ENCODE measurements around the gene SNX33. TPM values are rescaled to one million over a fixed set of nuclear protein-coding genes. Genes with fewer than 3 reads are reported as not detected.

Gene SNX33
- total and polyA plus RNA-seq, 7 donors: 3.5 to 8.0 (median 3.9) TPM

GRCh38 chr15:75656331-75656730 lies 8.6 kb downstream of the SNX33 start:
- no peak overlapping the region for H3K27ac ChIP-seq
- no peaks in the 10 kb centered on the region for H3K27me3 ChIP-seq (ENCODE audit: insufficient read depth in 3 of 3, low read length in 2 of 3)
- intact Hi-C loops (cut with DNase I): no loop called here
- TF ChIP-seq CTCF (IDR thresholded peaks at IDR 0.05): no peak
- no peaks in the 10 kb centered on the region for H3K9me3 ChIP-seq
- no peak overlapping the region for H3K4me3 ChIP-seq
- H3K36me3 ChIP-seq (ENCODE audit: insufficient read depth in 1 of 2, low read depth in 1 of 2): peaks cover 0 to 13% of the 10 kb centered on the region in 2 donors
- 94 to 97% (median 97%) methylated on average over 5 of the region's 5 CpGs for WGBS, 3 donors
- peak in 1 of 2 donors; percentile 29 for DNase-seq
- ATAC-seq: no peak
- H3K4me1 ChIP-seq: peaks cover 5% of the 10 kb centered on the region

DNA sequence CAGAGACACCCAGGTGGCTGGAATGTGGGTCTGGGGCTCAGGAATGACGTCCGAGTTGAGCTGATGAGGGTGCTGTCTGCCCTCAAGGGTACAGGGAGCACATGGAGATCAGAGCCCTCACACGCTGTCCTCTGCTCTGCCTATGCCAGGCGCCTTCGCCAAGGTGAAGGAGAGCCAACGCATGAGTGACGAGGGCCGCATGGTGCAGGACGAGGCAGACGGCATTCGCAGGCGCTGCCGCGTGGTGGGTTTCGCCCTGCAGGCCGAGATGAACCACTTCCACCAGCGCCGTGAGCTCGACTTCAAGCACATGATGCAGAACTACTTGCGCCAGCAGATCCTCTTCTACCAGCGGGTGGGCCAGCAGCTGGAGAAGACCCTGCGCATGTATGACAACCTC lies 9.1 kb downstream of the SNX33 start:
- H3K4me1 ChIP-seq: peaks cover 5% of the 10 kb centered on the region

DNA sequence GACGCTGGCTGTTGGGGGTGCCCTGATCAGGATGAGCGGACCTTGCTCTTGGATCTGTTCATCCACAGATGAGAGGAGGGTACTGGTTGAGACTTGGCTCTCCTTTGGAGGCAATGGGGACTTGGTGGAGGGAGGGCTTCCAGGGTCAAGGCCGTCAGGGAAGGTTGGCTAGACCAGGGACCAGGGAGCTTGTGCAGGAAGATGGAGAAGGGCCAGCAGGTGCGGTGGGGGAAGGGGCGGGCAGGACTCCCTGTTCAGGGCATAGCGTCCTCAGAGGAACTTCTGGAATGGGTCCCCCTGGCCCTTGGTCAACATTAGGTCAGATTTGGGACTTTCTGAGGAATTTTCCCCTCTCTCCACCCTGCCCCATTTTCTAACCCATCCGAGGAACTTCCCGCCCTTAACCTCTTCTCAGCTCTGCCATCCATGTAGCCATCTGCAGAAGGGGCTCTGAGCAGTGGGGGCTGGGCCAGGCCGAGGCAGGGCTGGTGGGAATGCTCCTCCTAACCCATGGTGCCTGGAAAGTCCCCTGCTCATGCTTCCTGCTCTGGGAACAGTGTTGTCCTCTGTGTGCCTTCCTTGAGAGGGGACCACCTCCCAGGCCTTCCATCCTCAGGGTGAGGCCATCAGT lies 11.5 kb downstream of the SNX33 start:
- H3K4me1 ChIP-seq: no peaks in the 10 kb centered on the region
- WGBS, 3 donors: 56 to 69% (median 58%) methylated on average over 9 of the region's 9 CpGs
- intact Hi-C loops (cut with DNase I): no loop called here
- no peaks in the 10 kb centered on the region for H3K9me3 ChIP-seq
- DNase-seq (peak; percentile 23 to 54), ATAC-seq (no peak)
- H3K27me3 ChIP-seq (ENCODE audit: insufficient read depth in 3 of 3, low read length in 2 of 3): no peaks in the 10 kb centered on the region
- no peak overlapping the region for H3K4me3 ChIP-seq
- TF ChIP-seq CTCF (IDR thresholded peaks at IDR 0.05): no peak
- H3K36me3 ChIP-seq (ENCODE audit: insufficient read depth in 1 of 2, low read depth in 1 of 2): peaks cover 0 to 13% of the 10 kb centered on the region in 2 donors
- no peak overlapping the region for H3K27ac ChIP-seq

More for the DNA sequence above, 9.1 kb downstream of the SNX33 start:
- H3K36me3 ChIP-seq (ENCODE audit: insufficient read depth in 1 of 2, low read depth in 1 of 2): peaks cover 0 to 13% of the 10 kb centered on the region in 2 donors
- no peaks in the 10 kb centered on the region for H3K9me3 ChIP-seq
- no peak overlapping the region for H3K4me3 ChIP-seq
- DNase-seq (peak in 1 of 2 donors; percentile 34), ATAC-seq (no peak)
- intact Hi-C loops (cut with DNase I): no loop called here
- 92 to 96% (median 94%) methylated on average over 22 of the region's 22 CpGs for WGBS, 3 donors
- H3K27ac ChIP-seq: no peak overlapping the region
- TF ChIP-seq CTCF (IDR thresholded peaks at IDR 0.05): no peak
- H3K27me3 ChIP-seq (ENCODE audit: insufficient read depth in 3 of 3, low read length in 2 of 3): no peaks in the 10 kb centered on the region

- DNase-seq (peak; percentile 2 to 34), ATAC-seq (no peak)
- no peak overlapping the region for H3K4me3 ChIP-seq
- no peaks in the 10 kb centered on the region for H3K9me3 ChIP-seq
- H3K36me3 ChIP-seq (ENCODE audit: insufficient read depth in 1 of 2, low read depth in 1 of 2): peaks cover 0 to 13% of the 10 kb centered on the region in 2 donors
- no peak for TF ChIP-seq CTCF (IDR thresholded peaks at IDR 0.05)
- H3K27me3 ChIP-seq (ENCODE audit: insufficient read depth in 3 of 3, low read length in 2 of 3): no peaks in the 10 kb centered on the region
- H3K27ac ChIP-seq: peak overlapping the region; percentile 68
- intact Hi-C loops (cut with DNase I): no loop called here
- 51 to 70% (median 53%) methylated on average over 17 of the region's 17 CpGs for WGBS, 3 donors
- H3K4me1 ChIP-seq: no peaks in the 10 kb centered on the region
Measured at GRCh38 chr15:75659928-75660645, 12.4 kb downstream of the SNX33 start.

All from psoas muscle (tissue), 8 donors.